HG03060 (cell line): ENCODE measurements around the gene PDXDC1.
"Not testable (repeated sequence)": the region's sequence is repeated elsewhere in the genome, so short reads cannot be mapped to it uniquely, and the experiment has no call there.

Experiments
- ATAC-seq: cut with Tn5 transposase; IDR thresholded peaks from one replicate; pipeline ENCODE4 v1.9.1; 2021; ENCODE audit warnings: low read depth, moderate number of reproducible peaks; ENCODE audit not compliant: unreplicated experiment

Gene PDXDC1

DNA sequence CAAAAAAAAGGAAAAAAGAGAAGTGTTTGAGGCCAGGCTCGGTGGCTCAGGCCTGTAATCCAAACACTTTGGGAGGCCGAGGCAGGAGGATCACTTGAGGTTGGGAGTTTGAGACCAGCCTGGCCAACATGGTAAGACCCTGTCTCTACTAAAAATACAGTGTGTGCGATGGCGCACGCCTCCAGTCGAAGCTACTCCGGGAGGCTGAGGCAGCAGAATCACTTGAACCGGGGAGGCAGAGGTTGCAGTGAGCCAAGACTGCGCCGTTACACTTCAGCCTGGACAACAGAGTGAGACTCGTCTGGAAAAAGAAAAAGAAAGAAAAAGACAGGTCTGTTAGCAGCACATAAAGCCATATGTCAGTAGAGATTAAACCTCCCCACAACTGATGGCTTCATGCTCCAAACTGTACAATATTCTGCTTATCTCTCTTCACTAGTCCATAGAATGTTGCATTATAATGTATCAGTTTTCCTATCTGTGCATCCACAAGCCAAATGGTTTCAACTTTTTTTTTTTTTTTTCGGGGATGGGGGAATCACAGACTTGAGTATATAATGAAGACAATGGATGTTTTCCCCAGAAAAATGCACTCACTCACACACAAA lies 3.1 kb upstream of the PDXDC1 start:
- ATAC-seq: not testable (repeated sequence)

DNA sequence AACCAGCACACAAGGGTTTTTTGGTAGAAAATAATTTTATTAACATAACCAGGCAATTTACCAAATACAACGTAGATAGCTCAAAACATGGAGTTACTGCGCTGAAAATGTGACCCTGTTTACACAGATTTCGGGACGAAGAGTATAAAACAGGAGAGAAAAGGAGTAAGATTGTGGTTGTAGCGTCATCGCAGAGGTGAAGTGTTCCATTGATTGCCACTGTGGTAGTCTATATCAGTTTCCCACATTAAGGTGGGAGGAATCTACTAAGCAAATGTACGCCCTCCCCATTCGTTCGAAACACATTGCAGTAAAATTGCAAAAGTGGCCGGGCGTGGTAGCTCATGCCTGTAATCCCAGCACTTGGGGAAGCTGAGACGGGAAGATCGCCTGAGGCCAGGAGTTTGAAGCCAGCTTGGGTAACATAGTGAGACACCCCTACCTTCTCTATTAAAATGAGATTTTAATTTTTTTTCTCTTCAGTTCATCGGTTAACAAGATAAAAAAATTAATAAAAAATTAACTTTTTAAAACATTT lies 972 bp upstream of the PDXDC1 start:
- ATAC-seq: not testable (repeated sequence)

DNA sequence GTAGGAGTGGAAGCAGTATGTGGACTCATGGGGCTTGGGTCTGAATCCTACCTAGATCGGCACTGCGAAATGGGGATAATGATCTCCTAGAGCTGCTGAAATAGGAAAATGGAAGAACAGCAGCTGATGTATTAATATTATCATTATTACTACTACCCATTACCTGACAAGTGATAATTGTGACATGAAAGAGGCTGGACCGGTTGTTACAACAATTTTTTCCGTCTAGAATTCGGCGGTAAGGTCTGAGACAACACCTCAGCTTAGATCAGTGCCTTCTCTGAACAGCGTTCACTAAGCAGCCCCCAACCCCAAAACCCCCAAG lies 533 bp upstream of the PDXDC1 start:
- ATAC-seq: not testable (repeated sequence)

DNA sequence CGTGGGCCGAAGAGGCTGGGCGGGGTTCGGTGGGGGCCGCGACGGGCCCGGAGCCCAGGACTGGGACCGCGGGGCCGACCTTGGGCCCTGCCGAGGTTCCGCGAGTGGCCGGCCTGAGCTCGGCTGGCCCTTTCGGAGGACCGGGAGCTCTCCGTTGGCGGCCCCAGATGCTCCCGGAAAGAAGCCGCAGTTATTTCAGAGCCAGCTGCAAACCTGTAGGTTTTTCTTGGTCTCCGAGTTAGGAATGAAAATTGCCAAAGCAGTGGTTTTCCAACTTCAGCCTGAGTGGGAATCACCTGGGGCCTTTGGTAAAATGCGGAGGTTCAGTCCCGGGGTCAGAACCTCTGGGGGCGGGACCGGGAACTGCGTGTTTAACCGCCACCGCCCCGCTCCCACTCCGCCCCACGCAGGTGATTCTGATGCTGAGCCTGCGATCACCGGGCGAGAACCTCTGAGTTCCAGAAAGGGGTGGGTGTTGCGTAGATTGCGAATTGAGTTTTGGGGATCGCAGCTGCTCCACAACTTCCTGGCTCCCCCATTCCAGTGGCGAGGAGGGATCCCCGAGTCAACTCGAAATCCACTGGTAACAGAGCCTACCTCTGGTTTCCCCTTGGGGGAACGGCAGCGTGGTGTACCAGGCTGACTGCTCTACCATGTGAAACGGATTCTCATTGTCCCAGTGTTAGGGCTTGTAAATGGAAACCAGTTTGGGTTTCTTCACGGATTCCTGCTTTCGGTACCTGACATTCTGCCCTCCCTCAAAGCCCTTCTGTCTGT lies 780 bp downstream of the PDXDC1 start:
- ATAC-seq: not testable (repeated sequence)

DNA sequence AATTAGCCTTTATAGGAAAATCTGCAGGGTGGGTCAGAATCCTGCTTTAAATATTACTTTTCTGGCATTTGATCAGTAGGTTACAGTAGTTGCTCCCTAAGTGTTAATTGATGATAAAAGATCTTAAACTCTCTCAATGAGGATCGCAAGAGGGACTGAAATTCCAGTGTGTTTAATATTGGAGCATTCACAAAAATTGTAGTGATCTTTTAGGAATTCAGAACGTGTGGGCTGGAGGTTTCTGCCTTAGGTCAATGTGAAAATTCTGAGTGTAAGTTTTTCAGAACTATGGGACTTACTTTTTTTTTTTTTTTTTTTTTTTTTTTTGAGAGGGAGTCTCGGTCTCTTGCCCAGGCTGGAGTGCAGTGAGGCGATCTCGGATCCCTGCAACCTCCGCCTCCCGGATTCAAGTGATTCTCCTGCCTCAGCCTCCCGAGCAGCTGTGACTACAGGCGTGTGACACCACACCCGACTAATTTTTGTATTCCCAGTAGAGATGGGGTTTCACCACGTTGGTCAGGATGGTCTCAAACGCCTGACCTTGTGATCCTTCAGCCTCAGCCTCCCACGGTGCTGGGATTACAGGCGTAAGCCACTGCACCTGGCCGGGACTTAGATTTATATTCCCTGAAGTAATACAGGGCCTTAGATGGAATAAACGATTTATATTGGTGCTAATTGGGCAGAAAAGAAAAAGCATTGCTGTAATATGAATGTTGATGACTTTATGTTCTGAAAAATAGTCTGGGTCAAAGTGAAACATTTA lies 2.3 kb downstream of the PDXDC1 start:
- ATAC-seq: not testable (repeated sequence)

DNA sequence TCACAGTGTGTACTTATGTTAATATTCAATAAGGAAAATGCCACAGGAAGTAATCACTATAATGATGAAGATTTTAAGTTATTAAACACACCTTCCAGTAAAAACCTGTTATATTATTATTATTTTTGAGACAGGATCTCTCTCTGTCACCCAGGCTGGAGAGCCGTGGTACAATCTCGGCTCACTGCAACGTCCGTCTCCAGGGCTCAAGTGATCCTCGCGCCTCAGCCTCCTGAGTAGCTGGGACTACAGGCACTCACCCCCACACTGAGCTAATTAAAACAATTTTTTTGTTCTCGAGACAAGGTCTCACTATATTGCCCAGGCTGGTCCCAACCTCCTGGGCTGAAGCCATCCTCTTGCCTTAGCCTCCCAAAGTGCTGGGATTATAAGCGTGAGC lies 3.5 kb downstream of the PDXDC1 start:
- not testable (repeated sequence) for ATAC-seq

GRCh38 chr16:14978908-14979307 lies 4.1 kb downstream of the PDXDC1 start:
- not testable (repeated sequence) for ATAC-seq

DNA sequence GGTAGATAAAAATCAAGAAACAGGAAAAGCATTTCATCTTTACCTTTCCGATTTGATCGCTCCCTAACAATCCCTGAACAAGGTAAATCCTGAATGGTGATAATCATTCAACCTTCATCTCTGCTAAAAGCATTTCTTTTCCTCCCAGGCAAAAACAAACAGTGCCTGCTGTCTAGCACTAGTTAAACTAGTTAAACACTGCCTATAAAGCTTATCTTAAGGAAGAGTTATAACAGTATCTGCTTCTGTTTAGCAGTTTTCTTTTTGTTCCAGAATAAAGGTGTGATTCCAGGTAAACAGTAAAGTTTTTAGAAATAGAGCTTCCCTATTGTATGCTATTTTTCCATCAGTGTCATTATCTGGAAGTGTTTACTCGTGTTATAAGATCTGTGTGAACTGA lies 6.4 kb downstream of the PDXDC1 start:
- not testable (repeated sequence) for ATAC-seq

DNA sequence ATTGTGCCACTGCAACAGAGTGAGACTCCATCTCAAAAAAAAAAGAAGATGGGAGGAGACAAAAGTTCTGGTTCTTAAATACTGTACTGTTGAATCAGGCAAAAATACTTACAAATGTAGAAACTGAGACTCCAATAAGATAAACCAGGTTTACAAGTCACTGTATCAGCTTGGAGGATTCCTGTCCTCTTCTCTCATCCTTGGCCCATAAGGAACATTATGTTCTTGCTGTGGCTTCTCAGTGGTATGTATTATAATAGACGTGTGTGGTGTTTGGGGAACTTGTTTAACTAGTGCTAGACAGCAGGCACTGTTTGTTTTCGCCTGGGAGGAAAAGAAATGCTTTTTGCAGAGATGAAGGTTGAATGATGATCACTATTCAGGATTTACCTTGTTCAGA lies 7.7 kb downstream of the PDXDC1 start:
- ATAC-seq: not testable (repeated sequence)

- not testable (repeated sequence) for ATAC-seq
Observed at GRCh38 chr16:14988092-14988491, 13.3 kb downstream of the PDXDC1 start.

DNA sequence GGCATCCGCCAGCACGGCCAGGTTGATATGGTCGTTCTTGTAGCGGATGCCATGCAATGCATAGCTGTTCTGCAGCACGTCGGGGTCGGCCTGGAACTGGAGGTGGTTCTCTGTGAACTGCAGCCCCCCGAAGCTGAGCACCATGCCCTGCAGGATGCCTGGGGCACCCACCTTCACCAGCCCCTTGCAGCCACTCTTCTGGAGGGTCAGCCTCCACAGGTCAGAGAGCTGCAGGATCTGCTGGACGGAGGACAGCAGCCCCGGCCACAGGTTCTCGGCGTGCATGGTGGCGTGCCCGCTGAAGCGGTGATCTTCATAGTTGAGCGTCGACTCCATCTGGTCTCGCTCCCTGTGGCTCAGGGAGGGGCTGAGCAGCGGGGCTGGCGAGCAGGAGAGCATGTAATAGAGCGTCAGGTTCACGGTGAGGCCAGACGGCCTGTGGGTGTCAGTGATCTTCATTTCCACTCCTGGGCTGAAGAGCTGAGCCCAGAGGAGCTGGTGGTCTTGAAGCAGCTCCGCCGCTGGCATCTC lies 13.9 kb downstream of the PDXDC1 start:
- not testable (repeated sequence) for ATAC-seq

- not testable (repeated sequence) for ATAC-seq
Observed at GRCh38 chr16:14989291-14990281, 14.8 kb downstream of the PDXDC1 start.

- ATAC-seq: not testable (repeated sequence)
Observed at GRCh38 chr16:14993277-14994151, 18.7 kb downstream of the PDXDC1 start.

GRCh38 chr16:14996702-14997101 lies 21.9 kb downstream of the PDXDC1 start:
- not testable (repeated sequence) for ATAC-seq

- ATAC-seq: not testable (repeated sequence)
Observed at GRCh38 chr16:14998300-14998699, 23.5 kb downstream of the PDXDC1 start.

GRCh38 chr16:14999845-15000244 lies 25.0 kb downstream of the PDXDC1 start:
- ATAC-seq: not testable (repeated sequence)

DNA sequence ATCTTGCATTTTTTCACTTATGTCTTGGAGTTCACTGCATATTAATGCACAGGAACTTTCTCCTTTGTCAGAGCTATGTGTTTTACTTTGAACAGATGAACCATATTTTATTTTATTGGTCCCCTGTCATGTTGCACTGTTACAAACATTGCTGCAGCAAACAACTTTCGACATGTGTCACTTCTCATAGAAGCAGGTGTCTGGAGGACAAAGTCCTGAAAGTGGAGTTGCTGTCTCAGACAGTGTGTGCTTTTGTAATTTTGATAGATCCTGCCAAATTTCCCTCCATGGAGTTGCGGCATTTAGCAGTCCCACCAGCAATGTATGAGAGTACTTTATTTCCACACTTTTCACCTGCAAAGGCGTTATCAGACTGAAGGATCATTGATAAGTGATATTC lies 27.6 kb downstream of the PDXDC1 start:
- not testable (repeated sequence) for ATAC-seq

GRCh38 chr16:15005357-15006132 lies 30.7 kb downstream of the PDXDC1 start:
- ATAC-seq: not testable (repeated sequence)
